ENCODE measurements around the gene ZNHIT3. TPM values are rescaled to one million over a fixed set of nuclear protein-coding genes. Genes with fewer than 3 reads are reported as not detected.

ZNHIT3 gene
- total and polyA plus RNA-seq, 2 of the 4 experiments (the other 2 are of a cell fraction) = 27.8 to 52.3 TPM

DNA sequence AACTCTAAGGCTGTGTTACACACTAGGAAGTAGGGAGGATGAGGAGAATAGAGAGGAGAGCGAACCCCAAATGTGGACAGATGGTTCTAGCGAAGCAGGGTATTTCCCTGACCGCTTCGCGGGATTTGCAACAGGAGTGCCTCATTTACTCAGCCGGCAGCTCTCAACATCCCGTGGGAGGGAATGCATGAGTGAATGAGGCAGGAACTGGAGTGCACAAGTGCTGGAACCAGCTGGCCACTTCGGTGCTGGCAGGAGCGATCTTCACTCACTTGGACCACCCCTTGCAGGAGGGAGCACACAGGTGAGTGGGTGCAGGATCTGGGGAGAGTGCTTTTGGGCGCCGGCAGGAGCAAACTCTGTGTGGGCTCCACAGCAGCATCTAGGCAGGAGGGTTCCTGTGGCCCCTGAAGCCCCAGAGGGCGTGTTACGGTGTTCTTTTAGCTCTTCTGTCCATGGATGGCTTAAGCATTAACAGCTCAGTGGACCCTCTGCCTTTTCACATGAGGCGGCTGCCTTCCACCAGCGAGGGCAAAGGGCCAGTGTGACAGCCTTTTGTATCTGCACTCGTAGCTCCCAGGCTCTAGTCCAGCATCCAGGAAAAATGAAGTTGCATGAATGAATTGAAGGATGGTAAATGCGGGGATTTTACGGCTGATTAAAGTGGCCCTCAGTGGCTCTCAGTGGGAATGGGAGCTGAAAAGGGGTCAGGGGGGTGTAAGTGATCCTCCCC, 17.4 kb upstream of the ZNHIT3 start:
- Histone ChIP-seq H3K56ac (ENCODE audit: extremely low read depth, insufficient read depth, low read length) (no peak overlapping the region), H2AK5ac (ENCODE audit: low read depth, low read length) (no peak overlapping the region), H4K91ac (ENCODE audit: insufficient read depth, low read depth, low read length) (no peak overlapping the region), H4K5ac (ENCODE audit: low read depth, low read length) (no peak overlapping the region), H3K4me3 (ENCODE audit: insufficient read depth, low read depth, low read length) (no peak overlapping the region), H3K27me3 (ENCODE audit: control insufficient read depth, insufficient read depth, low read length) (peaks cover 8% of the 10 kb centered on the region), H4K8ac (ENCODE audit: low read depth in 2 of 2, low read length in 2 of 2) (no peak overlapping the region), H3K9ac (ENCODE audit: low read depth, low read length) (no peak overlapping the region), H3K4ac (ENCODE audit: low read depth, low read length) (no peak overlapping the region), H3K27ac (ENCODE audit: insufficient read depth, low read length) (no peak overlapping the region), H3K4me1 (ENCODE audit: control insufficient read depth, insufficient read depth, low read length) (no peaks in the 10 kb centered on the region), H2BK5ac (ENCODE audit: low read depth, low read length, poor library complexity, severe bottlenecking) (no peak overlapping the region), H2AFZ (replicated peaks; ENCODE audit: low read length, poor library complexity) (no peak overlapping the region), H3K79me1 (ENCODE audit: low read depth in 1 of 2, low read length in 2 of 2) (no peaks in the 10 kb centered on the region), H2AK9ac (replicated peaks; ENCODE audit: low read depth, low read length, poor library complexity) (no peak overlapping the region), H2BK120ac (ENCODE audit: low read depth, low read length) (no peak overlapping the region), H3K9me3 (ENCODE audit: control insufficient read depth, insufficient read depth, low read length) (no peaks in the 10 kb centered on the region), H3K36me3 (ENCODE audit: control insufficient read depth, insufficient read depth, low read length) (no peaks in the 10 kb centered on the region), H2BK15ac (ENCODE audit: low read depth, low read length) (no peak overlapping the region), H3K14ac (replicated peaks; ENCODE audit: low read depth, low read length) (no peak overlapping the region), H4K20me1 (ENCODE audit: insufficient read depth, low read length) (no peaks in the 10 kb centered on the region), H3K18ac (ENCODE audit: low read depth, low read length) (no peak overlapping the region), H2BK20ac (ENCODE audit: low read depth, low read length) (no peak overlapping the region), H3K4me2 (ENCODE audit: low read depth, low read length) (no peak overlapping the region), H3K9me1 (ENCODE audit: insufficient read depth, low read length) (no peaks in the 10 kb centered on the region), H3K23ac (ENCODE audit: low read depth, low read length) (no peak overlapping the region)
- POLR2A ChIA-PET (ENCODE audit: unreplicated experiment) = no interaction called here
- ATAC-seq (ENCODE audit: low read depth) (no peak), DNase-seq (no peak)
- WGBS, 2 experiments (ENCODE audit: extremely low coverage in 2 of 2, insufficient read length in 1 of 2) = 53% methylated on average over 11 of the region's 18 CpGs; no CpG with 5 or more reads in 1 of the 2 experiments
- intact Hi-C loops (cut with micrococcal nuclease) = no loop called here
- dilution Hi-C loops (cut with HindIII; ENCODE audit: low sequenced_read_pairs, unreplicated experiment) = no loop called here
- TF ChIP-seq USF2 (IDR thresholded peaks at IDR 0.05; ENCODE audit: low read depth, low read length) = no peak
- TF ChIP-seq RFX5 (IDR thresholded peaks at IDR 0.05; ENCODE audit: low read depth, low read length) = no peak
- no peak for TF ChIP-seq CTCF (conservative IDR thresholded peaks at IDR 0.05; ENCODE audit: low read depth, low read length)
- no peak for TF ChIP-seq MAFK (IDR thresholded peaks at IDR 0.05; ENCODE audit: low read depth, low read length)
- TF ChIP-seq MAZ (IDR thresholded peaks at IDR 0.05; ENCODE audit: borderline replicate concordance, low read depth, low read length) = no peak
- no peak for TF ChIP-seq RAD21 (IDR thresholded peaks at IDR 0.05; ENCODE audit: low read length)
- TF ChIP-seq CHD1 (IDR thresholded peaks at IDR 0.05; ENCODE audit: low read depth, low read length) = no peak
- no peak for TF ChIP-seq POLR2A (IDR thresholded peaks at IDR 0.05; ENCODE audit: low read depth, low read length)
- no peak for TF ChIP-seq MXI1 (IDR thresholded peaks at IDR 0.05; ENCODE audit: borderline replicate concordance, low read depth, low read length)
- TF ChIP-seq SMC3 (IDR thresholded peaks at IDR 0.05; ENCODE audit: low read depth, low read length) = no peak
- no peak for TF ChIP-seq NFE2L2 (IDR thresholded peaks at IDR 0.05; ENCODE audit: low read depth, low read length)
- TF ChIP-seq BHLHE40 (IDR thresholded peaks at IDR 0.05; ENCODE audit: low read depth, low read length) = no peak
- no peak for TF ChIP-seq FOS (IDR thresholded peaks at IDR 0.05; ENCODE audit: low read depth, low read length)
- no peak for TF ChIP-seq CEBPB (IDR thresholded peaks at IDR 0.05; ENCODE audit: low read depth, low read length)
- no peak for TF ChIP-seq RCOR1 (IDR thresholded peaks at IDR 0.05; ENCODE audit: insufficient replicate concordance, low read length)
- TF ChIP-seq, protein P1, sequence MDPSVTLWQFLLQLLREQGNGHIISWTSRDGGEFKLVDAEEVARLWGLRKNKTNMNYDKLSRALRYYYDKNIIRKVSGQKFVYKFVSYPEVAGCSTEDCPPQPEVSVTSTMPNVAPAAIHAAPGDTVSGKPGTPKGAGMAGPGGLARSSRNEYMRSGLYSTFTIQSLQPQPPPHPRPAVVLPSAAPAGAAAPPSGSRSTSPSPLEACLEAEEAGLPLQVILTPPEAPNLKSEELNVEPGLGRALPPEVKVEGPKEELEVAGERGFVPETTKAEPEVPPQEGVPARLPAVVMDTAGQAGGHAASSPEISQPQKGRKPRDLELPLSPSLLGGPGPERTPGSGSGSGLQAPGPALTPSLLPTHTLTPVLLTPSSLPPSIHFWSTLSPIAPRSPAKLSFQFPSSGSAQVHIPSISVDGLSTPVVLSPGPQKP (IDR thresholded peaks at IDR 0.05; ENCODE audit: borderline replicate concordance, low read depth, low read length) = no peak
- in situ Hi-C loops (cut with MboI; ENCODE audit: low sequenced_read_pairs) = loop anchor here (25.0 kb wide), 1 partner anchor 257 kb away; the partner anchor contains the start of gene CCL4L2
- BruUV-seq (replicated peaks) = no TSS peak
- CTCF ChIA-PET = interaction anchor here (0.8 kb wide), 1 partner anchor 8 kb away, joined by 3 read pairs; no protein-coding TSS in a partner anchor

Measured in IMR-90 (cell line).